Caco-2 (cell line): ENCODE data around the gene NDUFS7. TPM values are rescaled to one million over a fixed set of nuclear protein-coding genes. Genes with fewer than 3 reads are reported as not detected.
A peak's percentile ranks its signal among the peaks of the same experiment; 100 is the strongest.
"Not testable (repeated sequence)": the region's sequence is repeated elsewhere in the genome, so short reads cannot be mapped to it uniquely, and the experiment has no call there.

Experiments
- BruUV-seq: library from RNA; stranded (reverse); fragments of 400-500 nt; replicated peaks from 2 replicates; lab custom pipeline; 2021; lab: Mats Ljungman, UMichigan
- CTCF ChIA-PET: fragments of 300-600 bp; sonication (Branson Sonifier 250); formaldehyde crosslinking; loops from one replicate; lab custom pipeline; 2022; ENCODE audit warnings: antibody characterized with exemption; lab: Charles Lee
- POLR2A ChIA-PET: fragments of 300-600 bp; sonication (Branson Sonifier 250); formaldehyde crosslinking; loops from one replicate; lab custom pipeline; 2022; ENCODE audit warnings: antibody characterized with exemption; lab: Charles Lee
- DNase-seq, 2 experiments: peaks; one replicate each; pipeline versions ENCODE4 v3.0.0 to v3.0.0-alpha.2; 2020 to 2022
- H3K27me3 ChIP-seq: replicated peaks from 2 replicates; pipeline ENCODE4 v1.6.0; 2011; ENCODE audit warnings: low read length; ENCODE audit not compliant: control insufficient read depth, insufficient read depth
- H3K36me3 ChIP-seq: 2 replicates; pipeline ENCODE4 v1.5.1; 2011; ENCODE audit warnings: low read length; ENCODE audit not compliant: control insufficient read depth, insufficient read depth
- H3K4me1 ChIP-seq: fragments of 250-450 bp; sonication (Bioruptor Pico); 2 replicates; pipeline ENCODE4 v1.5.1; 2020; ENCODE audit warnings: mild to moderate bottlenecking
- H3K4me3 ChIP-seq: 2 replicates; pipeline ENCODE4 v1.5.1; 2011; ENCODE audit warnings: low read depth, mild to moderate bottlenecking, control low read depth, low read length
- H3K9me3 ChIP-seq: fragments of 250-450 bp; sonication (Bioruptor Pico); 2 replicates; pipeline ENCODE4 v1.5.1; 2020; ENCODE audit warnings: mild to moderate bottlenecking, moderate library complexity
- H3K27ac Mint-ChIP-seq: one replicate; pipeline ENCODE4 v1.8.0; 2022; ENCODE audit warnings: mixed read lengths; ENCODE audit not compliant: unreplicated experiment
- H3K27me3 Mint-ChIP-seq: one replicate; pipeline ENCODE4 v1.8.0; 2022; ENCODE audit warnings: mixed read lengths; ENCODE audit not compliant: insufficient read depth, unreplicated experiment
- H3K36me3 Mint-ChIP-seq: one replicate; pipeline ENCODE4 v1.8.0; 2022; ENCODE audit warnings: mild to moderate bottlenecking, mixed read lengths; ENCODE audit not compliant: insufficient read depth, unreplicated experiment
- H3K4me1 Mint-ChIP-seq: one replicate; pipeline ENCODE4 v1.8.0; 2022; ENCODE audit warnings: low read depth, mixed read lengths; ENCODE audit not compliant: unreplicated experiment
- H3K4me3 Mint-ChIP-seq: one replicate; pipeline ENCODE4 v1.8.0; 2022; ENCODE audit warnings: mild to moderate bottlenecking, moderate library complexity, mixed read lengths; ENCODE audit not compliant: unreplicated experiment
- H3K9me3 Mint-ChIP-seq: one replicate; pipeline ENCODE4 v1.8.0; 2022; ENCODE audit warnings: mixed read lengths; ENCODE audit not compliant: unreplicated experiment
- intact Hi-C: fragments of 100-400 bp; cut with micrococcal nuclease; formaldehyde crosslinking; loops from one replicate; pipeline ENCODE4 v1.10.0; 2022; ENCODE audit not compliant: unreplicated experiment
- total RNA-seq: library from RNA; stranded (reverse); gene quantifications from 2 replicates; pipeline ENCODE4 v1.2.3, GENCODE V29; 2022
- TF ChIP-seq, protein P1 (sequence below), 2 experiments: fragments of 200-600 bp in 1 of 2; IDR thresholded peaks; 1 replicate in 1 of 2; 2 replicates in 1 of 2; pipeline versions ENCODE4 v1.5.1 to v1.8.0; 2011 to 2022; ENCODE audit warnings: antibody characterized with exemption in 1 of 2, control low read depth in 1 of 2, inconsistent platforms in 1 of 2, low read depth in 1 of 2, low read length in 1 of 2, mild to moderate bottlenecking in 1 of 2, moderate library complexity in 1 of 2; ENCODE audit not compliant: insufficient read depth in 1 of 2, severe bottlenecking in 1 of 2, unreplicated experiment in 1 of 2

The NDUFS7 gene
- total RNA-seq, 1 experiment from 2014 or later, result 111 TPM

DNA sequence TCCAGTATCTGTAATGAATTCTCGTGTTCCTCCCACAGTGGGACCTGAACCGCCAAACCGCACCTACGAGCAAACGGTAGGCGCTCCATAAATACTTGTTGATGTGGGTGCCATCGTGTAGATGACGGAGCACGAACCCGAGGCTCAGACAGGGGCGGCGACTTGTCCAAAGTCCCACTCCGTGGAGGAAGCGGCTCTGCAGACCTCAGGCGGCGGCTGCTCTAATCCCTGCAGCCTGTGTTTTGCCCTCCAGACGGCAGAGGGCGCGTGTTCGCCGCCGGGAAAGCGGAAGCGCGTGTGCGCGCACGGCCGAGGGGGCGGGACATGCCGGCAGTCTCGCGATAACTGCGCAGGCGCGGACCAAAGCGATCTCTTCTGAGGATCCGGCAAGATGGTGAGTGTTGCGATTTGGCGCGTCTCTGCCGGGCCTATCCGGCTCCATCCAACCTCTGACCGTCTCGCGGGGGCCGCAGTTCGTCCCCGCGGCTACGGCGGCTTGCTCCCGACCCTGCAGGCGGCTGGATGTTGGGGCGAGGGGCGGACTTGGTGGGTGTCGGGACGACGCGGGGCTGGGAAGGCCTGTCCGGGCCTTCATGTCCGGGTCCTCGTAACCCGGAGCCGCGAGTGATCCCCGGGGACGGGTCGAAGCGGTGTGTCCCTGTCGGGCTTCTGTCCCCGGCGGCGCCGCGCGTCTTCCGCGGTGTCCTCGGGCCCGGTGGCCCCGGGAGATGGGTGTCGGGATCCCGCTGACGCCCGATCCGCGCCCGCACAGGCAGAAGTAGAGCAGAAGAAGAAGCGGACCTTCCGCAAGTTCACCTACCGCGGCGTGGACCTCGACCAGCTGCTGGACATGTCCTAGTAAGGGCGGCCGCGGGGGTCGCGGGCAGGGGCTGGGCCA is 54.6 kb downstream of the NDUFS7 start, which contains the start of gene RPS15:
TSS of gene RPS15 (plus strand) at position 362 of the 898 bp plus-strand sequence. CDS start at position 392, 30 bp downstream.
- DNase-seq, result peak; percentile 93 to 94
- Mint-ChIP-seq H3K4me1 (peaks cover 10% of the 10 kb centered on the region), H3K27me3 (no peaks in the 10 kb centered on the region), H3K9me3 (no peaks in the 10 kb centered on the region), H3K4me3 (peak within 1 kb of the TSS; percentile 87), H3K27ac (peak within 1 kb of the TSS; percentile 96), H3K36me3 (peaks cover 86% of the 10 kb centered on the region)
- ChIA-PET POLR2A (interaction anchor here (0.7 kb wide), 2 partner anchors 37 to 52 kb away, joined by 3 to 4 read pairs; no protein-coding TSS in a partner anchor), CTCF (interaction anchor here (0.6 to 0.8 kb wide), 2 partner anchors 31 to 264 kb away, joined by 3 to 4 read pairs; no protein-coding TSS in a partner anchor)
- BruUV-seq, result TSS peak; percentile 65
- TF ChIP-seq, protein P1, sequence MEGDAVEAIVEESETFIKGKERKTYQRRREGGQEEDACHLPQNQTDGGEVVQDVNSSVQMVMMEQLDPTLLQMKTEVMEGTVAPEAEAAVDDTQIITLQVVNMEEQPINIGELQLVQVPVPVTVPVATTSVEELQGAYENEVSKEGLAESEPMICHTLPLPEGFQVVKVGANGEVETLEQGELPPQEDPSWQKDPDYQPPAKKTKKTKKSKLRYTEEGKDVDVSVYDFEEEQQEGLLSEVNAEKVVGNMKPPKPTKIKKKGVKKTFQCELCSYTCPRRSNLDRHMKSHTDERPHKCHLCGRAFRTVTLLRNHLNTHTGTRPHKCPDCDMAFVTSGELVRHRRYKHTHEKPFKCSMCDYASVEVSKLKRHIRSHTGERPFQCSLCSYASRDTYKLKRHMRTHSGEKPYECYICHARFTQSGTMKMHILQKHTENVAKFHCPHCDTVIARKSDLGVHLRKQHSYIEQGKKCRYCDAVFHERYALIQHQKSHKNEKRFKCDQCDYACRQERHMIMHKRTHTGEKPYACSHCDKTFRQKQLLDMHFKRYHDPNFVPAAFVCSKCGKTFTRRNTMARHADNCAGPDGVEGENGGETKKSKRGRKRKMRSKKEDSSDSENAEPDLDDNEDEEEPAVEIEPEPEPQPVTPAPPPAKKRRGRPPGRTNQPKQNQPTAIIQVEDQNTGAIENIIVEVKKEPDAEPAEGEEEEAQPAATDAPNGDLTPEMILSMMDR (IDR thresholded peaks at IDR 0.05; ENCODE audit: insufficient read depth in 1 of 2, low read depth in 1 of 2, low read length in 1 of 2, severe bottlenecking in 1 of 2, unreplicated experiment in 1 of 2), result peak; percentile 92 to 93
- Histone ChIP-seq H3K4me1 (peaks cover 28% of the 10 kb centered on the region), H3K27me3 (no peaks in the 10 kb centered on the region), H3K4me3 (peak within 1 kb of the TSS; percentile 67), H3K9me3 (no peaks in the 10 kb centered on the region), H3K36me3 (peaks cover 8% of the 10 kb centered on the region)
- intact Hi-C loops, result no loop called here

DNA sequence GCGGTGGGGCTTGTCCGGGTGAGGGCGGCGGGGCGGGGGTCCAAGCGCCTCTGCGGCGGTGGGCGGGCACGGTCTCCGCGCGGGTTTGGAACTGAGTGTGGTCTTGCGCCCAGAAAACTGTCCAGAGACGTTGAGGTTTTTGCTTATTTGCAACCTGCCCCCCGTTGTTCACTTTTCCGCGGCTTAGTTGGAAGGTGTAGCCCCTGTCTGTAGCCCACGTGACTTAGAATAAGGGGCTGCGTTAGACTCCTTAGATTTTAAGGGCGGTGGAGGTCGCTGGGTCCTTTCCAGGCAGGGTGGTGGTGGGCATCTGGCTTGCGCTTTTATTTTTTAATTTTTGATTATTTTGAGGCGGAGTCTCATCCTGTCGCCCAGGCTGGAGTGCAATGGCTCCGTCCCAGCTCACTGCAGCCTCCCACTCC is 55.2 kb downstream of the NDUFS7 start:
- H3K9me3 Mint-ChIP-seq, result no peaks in the 10 kb centered on the region
- DNase-seq, result no peak
- ChIA-PET CTCF (interaction anchor here (0.6 kb wide), 1 partner anchor 263 kb away, joined by 4 read pairs; no protein-coding TSS in a partner anchor), POLR2A (interaction anchor here (0.7 kb wide), 2 partner anchors 36 to 52 kb away, joined by 3 to 4 read pairs; no protein-coding TSS in a partner anchor)
- no peaks in the 10 kb centered on the region for H3K27me3 Mint-ChIP-seq
- Histone ChIP-seq H3K9me3 (no peaks in the 10 kb centered on the region), H3K27me3 (no peaks in the 10 kb centered on the region), H3K4me3 (peak overlapping the region; percentile 67), H3K36me3 (peaks cover 8% of the 10 kb centered on the region), H3K4me1 (peaks cover 34% of the 10 kb centered on the region)
- intact Hi-C loops, result no loop called here
- H3K27ac Mint-ChIP-seq, result peak overlapping the region; percentile 96
- H3K4me3 Mint-ChIP-seq, result peak overlapping the region; percentile 87
- BruUV-seq, result no TSS peak
- TF ChIP-seq, protein P1 (IDR thresholded peaks at IDR 0.05; ENCODE audit: insufficient read depth in 1 of 2, low read depth in 1 of 2, low read length in 1 of 2, severe bottlenecking in 1 of 2, unreplicated experiment in 1 of 2), result no peak
- H3K36me3 Mint-ChIP-seq, result peaks cover 80% of the 10 kb centered on the region
- H3K4me1 Mint-ChIP-seq, result peaks cover 10% of the 10 kb centered on the region

DNA sequence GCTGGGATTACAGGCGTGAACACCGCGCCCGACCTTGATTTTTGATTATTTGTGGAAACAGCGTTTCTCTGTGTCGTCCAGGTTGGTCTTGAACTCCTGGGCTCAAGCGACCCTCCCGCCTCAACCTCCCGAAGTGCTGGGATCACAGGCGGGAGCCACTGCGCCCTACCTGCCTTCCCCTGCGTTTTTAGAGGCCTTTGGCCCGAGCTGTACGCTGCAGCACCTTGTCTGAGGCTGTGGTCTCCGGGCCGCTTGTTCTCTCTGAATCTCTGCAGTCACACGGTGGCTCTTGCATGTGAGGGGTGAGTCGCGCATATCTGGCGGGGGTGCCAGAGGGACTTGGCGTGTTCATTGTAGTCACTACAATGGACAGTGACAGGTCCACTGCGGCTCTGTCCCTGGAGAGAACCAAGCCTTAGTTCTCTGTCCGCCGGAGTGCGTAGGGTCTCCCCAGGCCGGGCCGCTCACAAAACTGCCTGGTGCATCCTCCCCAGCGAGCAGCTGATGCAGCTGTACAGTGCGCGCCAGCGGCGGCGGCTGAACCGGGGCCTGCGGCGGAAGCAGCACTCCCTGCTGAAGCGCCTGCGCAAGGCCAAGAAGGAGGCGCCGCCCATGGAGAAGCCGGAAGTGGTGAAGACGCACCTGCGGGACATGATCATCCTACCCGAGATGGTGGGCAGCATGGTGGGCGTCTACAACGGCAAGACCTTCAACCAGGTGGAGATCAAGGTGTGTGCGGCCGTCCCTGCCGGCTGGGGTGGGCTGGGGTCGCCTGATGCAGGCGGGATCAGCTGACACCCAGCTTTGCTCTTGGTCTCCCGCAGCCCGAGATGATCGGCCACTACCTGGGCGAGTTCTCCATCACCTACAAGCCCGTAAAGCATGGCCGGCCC is 56.1 kb downstream of the NDUFS7 start:
- Histone ChIP-seq H3K4me3 (peak overlapping the region; percentile 67), H3K4me1 (peaks cover 36% of the 10 kb centered on the region)
- DNase-seq, CTCF ChIA-PET, H3K36me3 ChIP-seq, H3K9me3 ChIP-seq, H3K27me3 ChIP-seq, POLR2A ChIA-PET, H3K4me1 Mint-ChIP-seq, BruUV-seq, intact Hi-C loops, H3K27me3 Mint-ChIP-seq, H3K9me3 Mint-ChIP-seq: not testable (repeated sequence)
- Mint-ChIP-seq H3K4me3 (peak overlapping the region; percentile 87), H3K36me3 (peaks cover 80% of the 10 kb centered on the region), H3K27ac (peak overlapping the region; percentile 96)
